WTC11 (cell line): Measurements from ENCODE around the gene DLGAP4. TPM values are rescaled to one million over a fixed set of nuclear protein-coding genes. Genes with fewer than 3 reads are reported as not detected.

ENCODE experiments used
- ATAC-seq: fragments of 200-7000 bp; cut with Tn5 transposase; 2 replicates; pipeline ENCODE4 v1.10.0; 2021; ENCODE audit warnings: mild to moderate bottlenecking, moderate library complexity
- CTCF ChIA-PET: fragments of 300-600 bp; sonication (Branson Sonifier 250); formaldehyde crosslinking; loops from one replicate; lab custom pipeline; 2021; ENCODE audit warnings: antibody characterized with exemption; lab: Charles Lee
- POLR2A ChIA-PET: fragments of 350-600 bp; sonication (Branson Sonifier 250); formaldehyde crosslinking; loops from one replicate; lab custom pipeline; 2021; ENCODE audit warnings: antibody characterized with exemption; lab: Charles Lee
- DNase-seq: peaks from one replicate; pipeline ENCODE4 v3.0.0; 2021; ENCODE audit warnings: low spot score
- H3K27ac Mint-ChIP-seq: 2 replicates; pipeline ENCODE4 v1.8.0; 2021; ENCODE audit warnings: mixed read lengths
- H3K27me3 Mint-ChIP-seq: 2 replicates; pipeline ENCODE4 v1.8.0; 2021; ENCODE audit warnings: low read depth, mild to moderate bottlenecking, moderate library complexity, mixed read lengths
- H3K36me3 Mint-ChIP-seq: 2 replicates; pipeline ENCODE4 v1.8.0; 2021; ENCODE audit warnings: mixed read lengths
- H3K4me1 Mint-ChIP-seq: 2 replicates; pipeline ENCODE4 v1.8.0; 2022; ENCODE audit warnings: mixed read lengths
- H3K4me3 Mint-ChIP-seq: 2 replicates; pipeline ENCODE4 v1.8.0; 2021; ENCODE audit warnings: mild to moderate bottlenecking, moderate library complexity, mixed read lengths
- H3K9me3 Mint-ChIP-seq: 2 replicates; pipeline ENCODE4 v1.8.0; 2021; ENCODE audit warnings: mixed read lengths
- CBFB ChIP-seq: sonication (generic); formaldehyde crosslinking; IDR thresholded peaks from 2 replicates; pipeline ENCODE4 v1.8.1; 2022; ENCODE audit warnings: mild to moderate bottlenecking, low read depth, missing genetic modification reagents
- ETV6 ChIP-seq: sonication (generic); formaldehyde crosslinking; IDR thresholded peaks from 2 replicates; pipeline ENCODE4 v1.8.1; 2022; ENCODE audit warnings: mild to moderate bottlenecking, missing genetic modification reagents
- NFATC4 ChIP-seq: fragments of 250-450 bp; sonication (Bioruptor Pico); IDR thresholded peaks from 2 replicates; pipeline ENCODE4 v1.9.0; 2021; ENCODE audit warnings: mild to moderate bottlenecking
- NR1H2 ChIP-seq: sonication (generic); formaldehyde crosslinking; IDR thresholded peaks from 2 replicates; pipeline ENCODE4 v1.9.0; 2021; ENCODE audit warnings: mild to moderate bottlenecking, moderate library complexity, missing genetic modification reagents
- NR2C2 ChIP-seq: sonication (generic); formaldehyde crosslinking; IDR thresholded peaks from 2 replicates; pipeline ENCODE4 v1.8.0; 2022; ENCODE audit warnings: mild to moderate bottlenecking, missing genetic modification reagents
- SOX15 ChIP-seq: fragments of 250-450 bp; sonication (Bioruptor Pico); IDR thresholded peaks from 2 replicates; pipeline ENCODE4 v1.9.0; 2021; ENCODE audit warnings: mild to moderate bottlenecking
- TEAD1 ChIP-seq: sonication (generic); formaldehyde crosslinking; IDR thresholded peaks from 2 replicates; pipeline ENCODE4 v1.8.0; 2022; ENCODE audit warnings: mild to moderate bottlenecking, missing genetic modification reagents
- ZNF121 ChIP-seq: sonication (generic); formaldehyde crosslinking; IDR thresholded peaks from 2 replicates; pipeline ENCODE4 v1.8.0; 2023; ENCODE audit warnings: missing genetic modification reagents
- total RNA-seq: library from RNA; stranded (reverse); gene quantifications from 3 replicates; pipeline ENCODE4 v1.2.3, GENCODE V29; 2021
- TF ChIP-seq, protein P1 (sequence below): sonication (generic); formaldehyde crosslinking; IDR thresholded peaks from 2 replicates; pipeline ENCODE4 v1.8.1; 2023; ENCODE audit warnings: mild to moderate bottlenecking, missing genetic modification reagents, moderate library complexity
- TF ChIP-seq, protein P2 (sequence below): sonication (generic); formaldehyde crosslinking; IDR thresholded peaks from 2 replicates; pipeline ENCODE4 v1.8.0; 2022; ENCODE audit warnings: mild to moderate bottlenecking, missing genetic modification reagents
- TF ChIP-seq, protein P3 (sequence below): sonication (generic); formaldehyde crosslinking; IDR thresholded peaks from 2 replicates; pipeline ENCODE4 v1.8.0; 2022; ENCODE audit warnings: mild to moderate bottlenecking, missing genetic modification reagents
- TF ChIP-seq, protein P4 (sequence below): fragments of 250-450 bp; sonication (Bioruptor Pico); IDR thresholded peaks from 2 replicates; pipeline ENCODE4 v1.9.0; 2021; ENCODE audit warnings: moderate library complexity, mild to moderate bottlenecking, inconsistent platforms, borderline replicate concordance
- TF ChIP-seq, protein P5 (sequence below): sonication (generic); formaldehyde crosslinking; IDR thresholded peaks from 2 replicates; pipeline ENCODE4 v1.8.1; 2023; ENCODE audit warnings: mild to moderate bottlenecking, moderate library complexity, missing genetic modification reagents
- TF ChIP-seq, protein P6 (sequence below): sonication (generic); formaldehyde crosslinking; IDR thresholded peaks from 2 replicates; pipeline ENCODE4 v1.8.1; 2023; ENCODE audit warnings: mild to moderate bottlenecking, missing genetic modification reagents, borderline replicate concordance

The DLGAP4 gene
- total RNA-seq, 1 experiment from 2014 or later = 52.6 TPM

DNA sequence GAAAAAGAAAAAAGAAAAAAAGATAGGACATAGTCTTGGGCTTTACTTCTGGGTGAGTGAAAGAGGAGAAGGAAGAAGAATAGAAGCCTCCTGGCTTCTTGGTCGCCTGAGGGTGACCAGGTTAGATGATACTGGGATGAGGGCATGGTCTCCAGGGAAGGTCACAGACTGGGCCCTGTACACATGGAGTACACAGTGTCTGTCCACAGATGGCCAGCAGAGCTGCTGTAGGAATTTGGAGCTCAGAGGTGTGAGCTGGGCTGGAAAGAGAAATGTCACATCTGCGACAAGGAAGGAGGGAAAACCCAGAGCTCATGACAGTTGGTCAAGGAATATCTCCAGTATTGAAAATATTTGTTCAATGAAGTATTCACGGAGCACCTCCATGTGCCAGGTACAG lies 56.1 kb downstream of the DLGAP4 start:
- DNase-seq (no peak), ATAC-seq (no peak)
- Mint-ChIP-seq H3K9me3 (no peaks in the 10 kb centered on the region), H3K27me3 (no peaks in the 10 kb centered on the region; the same call in 1 of the 2 replicates), H3K4me3 (no peak overlapping the region), H3K36me3 (no peaks in the 10 kb centered on the region), H3K27ac (no peak overlapping the region), H3K4me1 (no peaks in the 10 kb centered on the region)
- TF ChIP-seq SOX15 (CRISPR knock-in tag) = no peak
- TF ChIP-seq NFATC4 (CRISPR knock-in tag) = no peak
- TF ChIP-seq, protein P1, sequence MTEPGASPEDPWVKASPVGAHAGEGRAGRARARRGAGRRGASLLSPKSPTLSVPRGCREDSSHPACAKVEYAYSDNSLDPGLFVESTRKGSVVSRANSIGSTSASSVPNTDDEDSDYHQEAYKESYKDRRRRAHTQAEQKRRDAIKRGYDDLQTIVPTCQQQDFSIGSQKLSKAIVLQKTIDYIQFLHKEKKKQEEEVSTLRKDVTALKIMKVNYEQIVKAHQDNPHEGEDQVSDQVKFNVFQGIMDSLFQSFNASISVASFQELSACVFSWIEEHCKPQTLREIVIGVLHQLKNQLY (CRISPR knock-in tag) = no peak
- no peak for TF ChIP-seq NR1H2 (CRISPR knock-in tag)
- TF ChIP-seq, protein P2, sequence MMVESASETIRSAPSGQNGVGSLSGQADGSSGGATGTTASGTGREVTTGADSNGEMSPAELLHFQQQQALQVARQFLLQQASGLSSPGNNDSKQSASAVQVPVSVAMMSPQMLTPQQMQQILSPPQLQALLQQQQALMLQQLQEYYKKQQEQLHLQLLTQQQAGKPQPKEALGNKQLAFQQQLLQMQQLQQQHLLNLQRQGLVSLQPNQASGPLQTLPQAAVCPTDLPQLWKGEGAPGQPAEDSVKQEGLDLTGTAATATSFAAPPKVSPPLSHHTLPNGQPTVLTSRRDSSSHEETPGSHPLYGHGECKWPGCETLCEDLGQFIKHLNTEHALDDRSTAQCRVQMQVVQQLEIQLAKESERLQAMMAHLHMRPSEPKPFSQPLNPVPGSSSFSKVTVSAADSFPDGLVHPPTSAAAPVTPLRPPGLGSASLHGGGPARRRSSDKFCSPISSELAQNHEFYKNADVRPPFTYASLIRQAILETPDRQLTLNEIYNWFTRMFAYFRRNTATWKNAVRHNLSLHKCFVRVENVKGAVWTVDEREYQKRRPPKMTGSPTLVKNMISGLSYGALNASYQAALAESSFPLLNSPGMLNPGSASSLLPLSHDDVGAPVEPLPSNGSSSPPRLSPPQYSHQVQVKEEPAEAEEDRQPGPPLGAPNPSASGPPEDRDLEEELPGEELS = no peak
- TF ChIP-seq, protein P3, sequence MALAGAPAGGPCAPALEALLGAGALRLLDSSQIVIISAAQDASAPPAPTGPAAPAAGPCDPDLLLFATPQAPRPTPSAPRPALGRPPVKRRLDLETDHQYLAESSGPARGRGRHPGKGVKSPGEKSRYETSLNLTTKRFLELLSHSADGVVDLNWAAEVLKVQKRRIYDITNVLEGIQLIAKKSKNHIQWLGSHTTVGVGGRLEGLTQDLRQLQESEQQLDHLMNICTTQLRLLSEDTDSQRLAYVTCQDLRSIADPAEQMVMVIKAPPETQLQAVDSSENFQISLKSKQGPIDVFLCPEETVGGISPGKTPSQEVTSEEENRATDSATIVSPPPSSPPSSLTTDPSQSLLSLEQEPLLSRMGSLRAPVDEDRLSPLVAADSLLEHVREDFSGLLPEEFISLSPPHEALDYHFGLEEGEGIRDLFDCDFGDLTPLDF (CRISPR knock-in tag) = no peak
- ChIA-PET POLR2A (no interaction called here), CTCF (no interaction called here)

DNA sequence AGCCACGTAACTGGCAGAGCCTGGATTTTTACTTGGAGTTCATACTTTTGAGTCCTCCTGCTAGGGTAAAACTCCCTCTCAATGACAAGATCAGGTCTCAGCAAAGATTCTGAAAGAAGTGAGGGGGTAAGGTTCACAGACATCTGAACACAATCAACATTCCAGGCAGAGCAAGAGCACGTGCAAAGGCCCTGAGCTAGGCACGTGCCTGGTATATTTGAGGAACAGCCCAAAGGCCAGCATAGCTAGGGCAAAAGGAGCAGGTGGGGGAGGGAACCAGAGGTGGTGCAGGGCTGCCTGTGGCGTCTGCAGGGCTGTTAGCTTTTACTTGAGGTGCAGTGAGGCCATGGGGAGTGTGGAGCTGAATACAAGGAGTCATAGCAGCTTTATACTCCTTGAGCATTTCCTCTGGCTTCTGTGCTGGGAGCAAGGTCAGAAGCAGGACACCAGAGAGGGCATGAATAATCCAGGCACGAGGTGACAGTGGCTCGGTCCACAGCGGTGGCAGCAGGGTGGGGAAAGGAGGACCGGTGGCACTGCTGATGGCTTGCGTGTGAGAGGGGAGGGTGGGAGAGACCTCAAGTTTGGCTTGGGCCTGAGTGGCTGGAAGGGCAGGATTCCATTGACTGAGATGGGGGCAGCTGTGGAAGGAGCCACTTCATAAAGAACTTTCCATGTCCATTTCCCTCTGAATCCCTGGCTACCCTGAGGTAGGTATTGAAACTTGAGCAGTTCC lies 57.0 kb downstream of the DLGAP4 start:
- no peaks in the 10 kb centered on the region for H3K36me3 Mint-ChIP-seq
- no peak overlapping the region for H3K27ac Mint-ChIP-seq
- peaks cover 5% of the 10 kb centered on the region for H3K4me1 Mint-ChIP-seq
- TF ChIP-seq ZNF121 (CRISPR knock-in tag) = no peak
- TF ChIP-seq, protein P4, sequence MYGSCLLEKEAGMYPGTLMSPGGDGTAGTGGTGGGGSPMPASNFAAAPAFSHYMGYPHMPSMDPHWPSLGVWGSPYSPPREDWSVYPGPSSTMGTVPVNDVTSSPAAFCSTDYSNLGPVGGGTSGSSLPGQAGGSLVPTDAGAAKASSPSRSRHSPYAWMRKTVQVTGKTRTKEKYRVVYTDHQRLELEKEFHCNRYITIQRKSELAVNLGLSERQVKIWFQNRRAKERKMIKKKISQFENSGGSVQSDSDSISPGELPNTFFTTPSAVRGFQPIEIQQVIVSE (CRISPR knock-in tag) = no peak
- TF ChIP-seq, protein P5, sequence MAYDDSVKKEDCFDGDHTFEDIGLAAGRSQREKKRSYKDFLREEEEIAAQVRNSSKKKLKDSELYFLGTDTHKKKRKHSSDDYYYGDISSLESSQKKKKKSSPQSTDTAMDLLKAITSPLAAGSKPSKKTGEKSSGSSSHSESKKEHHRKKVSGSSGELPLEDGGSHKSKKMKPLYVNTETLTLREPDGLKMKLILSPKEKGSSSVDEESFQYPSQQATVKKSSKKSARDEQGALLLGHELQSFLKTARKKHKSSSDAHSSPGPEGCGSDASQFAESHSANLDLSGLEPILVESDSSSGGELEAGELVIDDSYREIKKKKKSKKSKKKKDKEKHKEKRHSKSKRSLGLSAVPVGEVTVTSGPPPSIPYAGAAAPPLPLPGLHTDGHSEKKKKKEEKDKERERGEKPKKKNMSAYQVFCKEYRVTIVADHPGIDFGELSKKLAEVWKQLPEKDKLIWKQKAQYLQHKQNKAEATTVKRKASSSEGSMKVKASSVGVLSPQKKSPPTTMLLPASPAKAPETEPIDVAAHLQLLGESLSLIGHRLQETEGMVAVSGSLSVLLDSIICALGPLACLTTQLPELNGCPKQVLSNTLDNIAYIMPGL (CRISPR knock-in tag) = no peak
- no peak for TF ChIP-seq ETV6 (CRISPR knock-in tag)
- TF ChIP-seq TEAD1 (CRISPR knock-in tag) = no peak
- TF ChIP-seq, protein P6, sequence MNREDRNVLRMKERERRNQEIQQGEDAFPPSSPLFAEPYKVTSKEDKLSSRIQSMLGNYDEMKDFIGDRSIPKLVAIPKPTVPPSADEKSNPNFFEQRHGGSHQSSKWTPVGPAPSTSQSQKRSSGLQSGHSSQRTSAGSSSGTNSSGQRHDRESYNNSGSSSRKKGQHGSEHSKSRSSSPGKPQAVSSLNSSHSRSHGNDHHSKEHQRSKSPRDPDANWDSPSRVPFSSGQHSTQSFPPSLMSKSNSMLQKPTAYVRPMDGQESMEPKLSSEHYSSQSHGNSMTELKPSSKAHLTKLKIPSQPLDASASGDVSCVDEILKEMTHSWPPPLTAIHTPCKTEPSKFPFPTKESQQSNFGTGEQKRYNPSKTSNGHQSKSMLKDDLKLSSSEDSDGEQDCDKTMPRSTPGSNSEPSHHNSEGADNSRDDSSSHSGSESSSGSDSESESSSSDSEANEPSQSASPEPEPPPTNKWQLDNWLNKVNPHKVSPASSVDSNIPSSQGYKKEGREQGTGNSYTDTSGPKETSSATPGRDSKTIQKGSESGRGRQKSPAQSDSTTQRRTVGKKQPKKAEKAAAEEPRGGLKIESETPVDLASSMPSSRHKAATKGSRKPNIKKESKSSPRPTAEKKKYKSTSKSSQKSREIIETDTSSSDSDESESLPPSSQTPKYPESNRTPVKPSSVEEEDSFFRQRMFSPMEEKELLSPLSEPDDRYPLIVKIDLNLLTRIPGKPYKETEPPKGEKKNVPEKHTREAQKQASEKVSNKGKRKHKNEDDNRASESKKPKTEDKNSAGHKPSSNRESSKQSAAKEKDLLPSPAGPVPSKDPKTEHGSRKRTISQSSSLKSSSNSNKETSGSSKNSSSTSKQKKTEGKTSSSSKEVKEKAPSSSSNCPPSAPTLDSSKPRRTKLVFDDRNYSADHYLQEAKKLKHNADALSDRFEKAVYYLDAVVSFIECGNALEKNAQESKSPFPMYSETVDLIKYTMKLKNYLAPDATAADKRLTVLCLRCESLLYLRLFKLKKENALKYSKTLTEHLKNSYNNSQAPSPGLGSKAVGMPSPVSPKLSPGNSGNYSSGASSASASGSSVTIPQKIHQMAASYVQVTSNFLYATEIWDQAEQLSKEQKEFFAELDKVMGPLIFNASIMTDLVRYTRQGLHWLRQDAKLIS (CRISPR knock-in tag) = no peak
- no peak for TF ChIP-seq NR2C2
- no peak for TF ChIP-seq NFATC4 (CRISPR knock-in tag)
- no peak for TF ChIP-seq CBFB (CRISPR knock-in tag)
- ATAC-seq = no peak
- ChIA-PET POLR2A (no interaction called here), CTCF (interaction anchor here (0.8 kb wide), 1 partner anchor 161 kb away, joined by 3 read pairs; no protein-coding TSS in a partner anchor)
- no peaks in the 10 kb centered on the region; the same call in 1 of the 2 replicates for H3K27me3 Mint-ChIP-seq
- DNase-seq = no peak
- no peak overlapping the region for H3K4me3 Mint-ChIP-seq
- H3K9me3 Mint-ChIP-seq = no peaks in the 10 kb centered on the region
